ENCODE measurements around the gene DAGLB.
A peak's percentile ranks its signal among the peaks of the same experiment; 100 is the strongest.
"Not testable (repeated sequence)": the region's sequence is repeated elsewhere in the genome, so short reads cannot be mapped to it uniquely, and the experiment has no call there.

The DAGLB gene

GRCh38 chr7:6397759-6398495 is 49.8 kb downstream of the DAGLB start:
- DNase-seq (ENCODE audit: low read depth) = not testable (repeated sequence)

- no peak for DNase-seq (ENCODE audit: low read depth)
These were observed 51.7 kb downstream of the DAGLB start for GRCh38 chr7:6395898-6396595.

GRCh38 chr7:6394114-6394513 is 53.6 kb downstream of the DAGLB start:
- no peak for DNase-seq (ENCODE audit: low read depth)

GRCh38 chr7:6393667-6394056 is 54.1 kb downstream of the DAGLB start:
- no peak for DNase-seq (ENCODE audit: low read depth)

GRCh38 chr7:6392712-6393666 is 54.8 kb downstream of the DAGLB start:
- peak; percentile 72 for DNase-seq (ENCODE audit: low read depth)

GRCh38 chr7:6389728-6390127 is 58.0 kb downstream of the DAGLB start:
- DNase-seq (ENCODE audit: low read depth) = no peak

GRCh38 chr7:6387734-6388294 is 59.9 kb downstream of the DAGLB start:
- no peak for DNase-seq (ENCODE audit: low read depth)

- DNase-seq (ENCODE audit: low read depth) = no peak
These were observed 61.0 kb downstream of the DAGLB start for GRCh38 chr7:6386779-6387178.

- no peak for DNase-seq (ENCODE audit: low read depth)
These were observed 61.7 kb downstream of the DAGLB start for GRCh38 chr7:6385909-6386560.

- DNase-seq (ENCODE audit: low read depth) = peak; percentile 95
These were observed 62.5 kb downstream of the DAGLB start for GRCh38 chr7:6385110-6385781.

GRCh38 chr7:6384327-6384726 is 63.4 kb downstream of the DAGLB start:
- DNase-seq (ENCODE audit: low read depth) = no peak

GRCh38 chr7:6382817-6383216 is 64.9 kb downstream of the DAGLB start:
- DNase-seq (ENCODE audit: low read depth) = no peak

- not testable (repeated sequence) for DNase-seq (ENCODE audit: low read depth)
These were observed 65.9 kb downstream of the DAGLB start for GRCh38 chr7:6381846-6382245.

GRCh38 chr7:6380310-6381095 is 67.3 kb downstream of the DAGLB start:
- peak; percentile 26 for DNase-seq (ENCODE audit: low read depth)

GRCh38 chr7:6379886-6380285 is 67.9 kb downstream of the DAGLB start:
- no peak for DNase-seq (ENCODE audit: low read depth)

- DNase-seq (ENCODE audit: low read depth) = not testable (repeated sequence)
These were observed 69.2 kb downstream of the DAGLB start for GRCh38 chr7:6378556-6378955.

- no peak for DNase-seq (ENCODE audit: low read depth)
These were observed 70.9 kb downstream of the DAGLB start for GRCh38 chr7:6376820-6377219.

GRCh38 chr7:6375348-6376101 is 72.2 kb downstream of the DAGLB start:
- DNase-seq (ENCODE audit: low read depth) = peak; percentile 52

- DNase-seq (ENCODE audit: low read depth) = peak; percentile 61
These were observed 80.0 kb downstream of the DAGLB start for GRCh38 chr7:6367701-6368211.

Measured in EH (cell line).